ENCODE measurements around the gene SPATC1L.

DNA sequence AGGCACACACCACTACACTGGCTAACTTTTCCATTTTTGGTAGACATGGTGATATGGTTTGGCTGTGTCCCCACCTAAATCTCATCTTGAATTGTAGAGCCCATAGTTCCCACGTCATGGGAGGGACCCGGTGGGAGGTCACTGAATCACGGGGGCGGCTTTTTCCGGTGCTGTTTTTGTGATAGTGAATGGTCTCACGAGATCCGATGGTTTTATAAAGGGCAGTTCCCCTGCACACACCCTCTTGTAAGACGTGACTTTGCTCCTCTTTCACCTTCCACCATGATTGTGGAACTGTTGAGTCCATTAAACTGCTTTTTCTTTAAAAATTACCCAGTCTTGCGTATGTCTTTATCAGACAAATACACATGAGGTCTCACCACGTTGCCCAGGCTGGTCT, 27.6 kb downstream of the SPATC1L start:
- TF ChIP-seq ZNF274 (IDR thresholded peaks at IDR 0.05; ENCODE audit: low read depth, low read length): no peak
- no peak for TF ChIP-seq YY1 (IDR thresholded peaks at IDR 0.05; ENCODE audit: insufficient read depth, insufficient read length)
- TF ChIP-seq SUZ12 (IDR thresholded peaks at IDR 0.05; ENCODE audit: extremely low read depth, insufficient read depth, insufficient read length): no peak
